G401 (cell line): Measurements from ENCODE around the gene SOX8. TPM values are rescaled to one million over a fixed set of nuclear protein-coding genes. Genes with fewer than 3 reads are reported as not detected.
"Not testable (repeated sequence)": the region's sequence is repeated elsewhere in the genome, so short reads cannot be mapped to it uniquely, and the experiment has no call there.

Experiments used
- DNase-seq: peaks from one replicate; pipeline ENCODE4 v3.0.0-alpha.2; 2015; ENCODE audit warnings: low spot score
- in situ Hi-C: cut with HindIII; loops from 2 replicates; pipeline ENCODE4 v1.10.0; 2016; ENCODE audit warnings: low sequenced_read_pairs, mixed read lengths
- total RNA-seq: library from RNA; depleted of rRNA; stranded (reverse); fragments of >200 nt; shearing (Covaris generic); gene quantifications from 2 replicates; pipeline ENCODE4 v1.2.3, GENCODE V29; 2014

The SOX8 gene
- total RNA-seq, 1 experiment from 2014 or later = 72.7 TPM

DNA sequence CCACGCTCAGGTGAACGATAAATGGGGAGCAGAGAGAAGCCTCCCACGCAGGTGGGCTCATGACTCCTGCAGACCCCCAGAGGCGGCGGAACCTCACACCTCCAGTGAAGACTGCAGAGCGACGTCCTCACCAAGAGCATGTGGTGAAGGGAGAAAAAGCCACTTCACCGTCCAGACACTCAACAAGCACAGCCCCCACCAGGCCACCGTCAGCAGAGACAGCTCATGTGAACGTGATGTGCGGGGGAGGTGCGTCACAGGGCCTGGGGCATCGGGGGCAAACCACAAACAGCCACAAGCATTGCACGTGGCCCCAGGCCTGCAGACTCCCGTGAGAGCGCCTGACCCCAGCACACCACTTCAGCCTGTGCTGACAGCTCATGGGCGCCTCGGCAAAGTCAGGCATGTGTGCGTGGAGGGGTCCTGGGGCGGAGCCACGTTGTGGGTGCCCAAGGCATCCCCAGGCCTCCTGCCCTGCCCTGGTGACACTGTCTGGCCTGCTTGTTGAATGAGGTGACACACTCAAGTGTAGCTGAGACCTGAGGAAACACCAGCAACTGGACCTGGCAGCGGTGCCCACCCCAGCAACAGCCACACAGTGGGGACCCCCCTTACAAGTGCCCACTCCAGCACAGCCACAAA, 29.8 kb upstream of the SOX8 start:
- in situ Hi-C loops = no loop called here
- DNase-seq = no peak

DNA sequence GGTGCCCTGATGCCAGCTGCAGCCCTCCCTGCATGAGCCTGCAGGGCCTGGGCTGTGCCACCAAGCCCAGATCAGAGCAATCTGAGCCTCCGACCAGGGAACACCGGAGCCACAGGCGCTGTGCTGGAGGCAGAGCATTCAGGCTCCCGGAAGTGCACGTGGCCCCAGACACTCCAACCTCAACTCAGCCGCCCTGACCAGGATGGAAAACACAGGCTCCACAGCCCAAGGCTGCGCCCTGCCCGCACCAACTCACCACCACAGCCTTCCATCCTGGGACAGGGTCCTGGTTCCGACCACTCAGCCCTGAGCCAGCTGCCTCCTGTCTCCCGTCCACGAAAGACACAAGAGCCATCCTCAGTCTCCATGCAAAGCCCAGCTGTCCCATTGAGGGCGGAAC, 29.2 kb upstream of the SOX8 start:
- no peak for DNase-seq
- in situ Hi-C loops = no loop called here

DNA sequence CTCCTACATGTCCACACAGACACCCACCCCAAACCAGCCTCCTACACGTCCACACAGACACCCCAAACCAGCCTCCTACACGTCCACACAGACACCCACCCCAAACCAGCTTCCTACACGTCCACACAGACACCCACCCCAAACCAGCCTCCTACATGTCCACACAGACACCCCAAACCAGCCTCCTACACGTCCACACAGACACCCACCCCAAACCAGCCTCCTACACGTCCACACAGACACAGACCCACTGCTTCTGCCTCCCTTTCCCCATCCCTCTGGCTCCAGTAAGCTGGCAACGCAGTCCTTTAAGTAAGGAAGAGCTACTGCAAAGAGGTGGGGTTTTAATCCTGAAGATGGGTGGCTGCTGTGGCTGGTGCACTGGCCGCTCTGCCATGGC, 27.8 kb upstream of the SOX8 start:
- DNase-seq, in situ Hi-C loops: not testable (repeated sequence)

DNA sequence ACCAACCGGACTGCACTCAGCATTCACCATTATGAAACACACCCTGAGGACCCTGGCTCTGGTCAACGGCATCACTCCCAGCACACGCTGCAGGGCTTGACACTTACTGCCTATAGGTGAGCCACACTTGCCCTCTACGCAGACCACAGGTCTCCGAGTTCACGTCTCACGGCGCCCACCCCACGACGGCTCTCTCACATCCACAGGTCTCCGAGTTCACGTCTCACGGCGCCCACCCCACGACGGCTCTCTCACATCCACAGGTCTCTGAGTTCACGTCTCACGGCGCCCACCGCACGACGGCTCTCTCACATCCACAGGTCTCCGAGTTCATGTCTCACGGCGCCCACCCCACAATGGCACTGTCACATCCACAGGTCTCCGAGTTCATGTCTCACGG, 25.8 kb upstream of the SOX8 start:
- DNase-seq, in situ Hi-C loops: not testable (repeated sequence)

DNA sequence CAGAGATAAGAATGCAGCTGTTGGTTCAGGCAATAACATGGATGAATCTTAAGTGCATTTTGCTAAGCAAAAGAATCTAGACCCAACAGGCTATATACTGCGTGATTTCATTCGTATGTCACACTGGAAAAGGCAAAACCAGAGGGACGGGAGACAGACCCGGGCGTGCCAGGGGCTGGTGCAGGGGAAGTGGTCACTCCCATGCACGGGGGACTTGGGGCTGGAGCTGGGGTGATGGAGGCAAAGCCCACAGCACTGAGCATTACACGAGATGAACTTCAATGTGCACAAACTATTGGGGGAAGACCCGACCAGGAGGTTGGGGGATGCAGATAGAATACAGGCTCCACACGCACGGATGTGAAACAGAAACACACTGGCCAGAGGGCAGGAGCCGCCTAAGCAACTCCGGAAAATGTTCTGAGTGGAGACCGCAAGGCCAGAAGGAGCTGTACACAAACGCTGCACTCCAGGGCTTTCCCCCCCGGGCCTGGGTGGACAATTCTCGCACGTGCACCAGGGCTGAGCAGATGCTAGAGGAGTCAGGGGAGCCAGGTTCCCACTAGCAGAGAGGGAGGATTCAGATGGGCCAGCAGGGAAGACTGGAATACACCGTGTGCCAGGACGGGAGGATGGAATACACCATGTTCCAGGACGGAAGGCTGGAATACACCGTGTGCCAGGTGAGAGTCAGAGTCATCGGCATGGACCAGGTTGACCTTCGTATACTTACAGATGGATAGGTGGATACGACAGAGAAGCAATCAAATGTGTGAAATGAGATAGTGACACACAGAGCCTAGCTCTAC, 22.1 kb upstream of the SOX8 start:
- peak; percentile 92 for DNase-seq
- in situ Hi-C loops = no loop called here

DNA sequence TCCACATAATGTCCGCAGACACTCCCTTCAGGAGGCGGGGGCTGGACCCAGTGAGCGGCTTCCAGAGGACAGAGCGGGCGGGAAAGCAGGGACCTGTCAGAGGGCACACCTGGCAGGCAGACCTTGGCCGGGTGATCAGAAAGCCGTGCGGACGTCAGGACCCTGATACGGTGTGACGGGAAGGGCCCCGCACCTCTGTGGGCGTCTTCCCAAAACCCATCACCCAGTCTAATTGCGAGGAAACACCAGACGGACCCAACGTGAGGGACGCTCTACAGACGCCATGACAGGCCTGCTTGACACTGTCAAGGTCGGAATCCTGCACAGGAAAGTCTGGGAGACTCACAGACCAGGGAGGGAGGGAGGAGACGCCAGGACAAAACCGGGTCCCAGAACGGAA, 19.2 kb upstream of the SOX8 start:
- DNase-seq = no peak
- in situ Hi-C loops = no loop called here

DNA sequence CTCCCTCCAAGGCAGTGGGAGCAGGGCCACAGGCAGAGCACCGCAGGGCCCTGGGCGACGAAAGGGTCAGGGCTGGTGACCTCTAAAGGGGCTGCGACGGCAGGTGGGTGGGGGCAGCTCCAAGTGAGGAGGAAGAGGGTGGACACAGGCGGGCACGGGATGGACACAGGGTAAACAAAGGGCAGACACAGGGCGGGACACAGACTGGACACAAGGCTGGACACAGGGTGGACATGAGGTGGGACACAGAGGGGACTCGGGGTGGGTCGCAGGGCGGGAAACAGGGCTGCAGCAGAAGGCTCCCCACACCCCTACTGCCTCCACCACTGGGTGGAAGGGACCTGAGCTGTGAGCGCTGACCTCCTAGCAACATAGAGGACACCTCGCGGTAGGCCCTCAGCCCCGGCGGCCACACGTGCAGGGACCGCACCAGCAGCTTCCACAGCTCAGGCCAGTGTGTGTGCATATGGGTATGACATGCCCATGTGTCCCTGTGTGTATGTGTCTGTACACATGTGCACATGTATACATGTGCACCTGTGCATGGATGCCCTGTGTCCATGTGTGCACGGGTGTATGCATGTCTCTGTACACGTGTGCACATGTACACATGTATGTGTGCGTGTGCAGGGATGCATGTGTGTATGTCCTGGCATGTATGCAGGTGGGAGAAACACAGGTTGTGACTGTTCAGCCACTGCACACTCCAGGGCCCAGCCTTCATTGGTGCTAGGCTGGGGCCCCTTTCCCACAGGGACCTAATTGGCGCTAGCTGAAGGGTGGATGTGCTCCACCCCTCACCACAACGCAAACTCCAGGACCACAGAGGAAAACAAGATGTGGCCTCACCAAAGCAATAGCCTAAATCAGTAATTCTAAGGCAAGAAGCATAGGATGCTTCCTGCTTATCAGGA, 18.4 kb upstream of the SOX8 start:
- no peak for DNase-seq
- in situ Hi-C loops = no loop called here

DNA sequence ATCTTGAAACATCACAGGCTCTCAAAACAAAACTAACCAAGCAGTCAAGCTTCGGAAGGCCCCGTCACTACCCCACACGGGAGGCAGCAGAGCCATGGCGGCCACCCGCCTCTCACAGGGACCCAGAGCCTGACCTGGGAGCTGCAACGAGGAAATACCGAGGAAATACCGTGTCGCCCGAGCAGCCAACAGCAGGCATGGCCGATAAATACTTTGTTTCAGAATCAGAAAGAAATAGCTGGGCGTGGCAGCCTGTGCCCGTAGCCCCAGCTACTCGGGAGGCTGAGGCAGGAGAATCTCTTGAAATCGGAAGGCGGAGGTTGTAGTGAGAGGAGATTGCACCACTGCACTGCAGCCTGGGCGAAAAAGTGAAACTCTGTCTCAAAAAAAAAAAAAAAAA, 17.7 kb upstream of the SOX8 start:
- no peak for DNase-seq
- in situ Hi-C loops = no loop called here

DNA sequence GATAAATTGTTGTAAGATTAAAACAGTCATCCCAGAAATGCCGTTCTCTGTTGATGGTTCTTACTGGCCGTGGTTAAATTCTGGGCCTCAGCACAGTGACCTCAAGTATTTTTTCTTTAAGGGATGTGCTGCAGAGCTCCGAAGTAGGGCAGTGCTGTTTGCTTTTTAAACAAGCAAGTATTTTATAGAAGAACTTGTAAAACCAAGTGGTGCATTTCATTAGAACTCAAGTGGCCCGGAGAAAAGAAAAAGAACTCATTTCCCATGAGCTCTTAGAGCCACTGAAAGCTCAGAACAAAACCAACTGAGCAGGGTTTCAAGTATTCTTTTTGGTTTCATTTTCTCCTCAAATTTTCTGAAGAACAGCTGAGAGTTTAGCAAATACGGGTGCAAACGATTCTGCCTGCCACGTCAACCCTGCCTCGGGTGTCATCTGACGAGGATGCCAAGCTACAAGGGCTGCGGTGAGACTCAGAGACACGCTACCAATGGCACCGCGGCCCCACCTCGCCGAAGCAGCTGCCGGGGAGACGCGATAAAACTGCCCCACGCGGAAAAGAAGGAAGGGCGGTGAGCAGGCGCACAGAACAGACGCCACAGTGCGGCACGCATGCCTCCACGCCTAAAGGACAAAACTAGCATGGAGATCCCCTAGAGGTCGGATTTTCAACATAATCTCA, 17.1 kb upstream of the SOX8 start:
- no peak for DNase-seq
- in situ Hi-C loops = no loop called here

DNA sequence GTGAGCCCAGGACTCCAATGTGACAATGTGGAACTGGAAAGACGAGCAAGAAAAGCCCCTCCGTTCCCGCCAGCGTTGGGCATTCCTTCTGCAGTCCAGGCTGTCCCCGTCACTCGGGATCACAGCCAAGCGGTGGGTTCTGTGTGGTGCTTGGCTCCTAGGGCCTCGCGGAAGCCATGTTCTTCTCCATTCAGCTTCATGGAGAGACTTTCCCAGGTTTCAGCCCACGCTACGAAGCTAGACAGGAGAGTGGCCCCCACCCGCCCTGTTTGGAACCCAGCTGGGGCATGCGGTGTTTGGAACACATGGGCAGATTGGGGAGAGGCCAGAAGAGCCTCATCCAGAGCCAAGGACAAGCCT, 16.6 kb upstream of the SOX8 start:
- in situ Hi-C loops = no loop called here
- no peak for DNase-seq

DNA sequence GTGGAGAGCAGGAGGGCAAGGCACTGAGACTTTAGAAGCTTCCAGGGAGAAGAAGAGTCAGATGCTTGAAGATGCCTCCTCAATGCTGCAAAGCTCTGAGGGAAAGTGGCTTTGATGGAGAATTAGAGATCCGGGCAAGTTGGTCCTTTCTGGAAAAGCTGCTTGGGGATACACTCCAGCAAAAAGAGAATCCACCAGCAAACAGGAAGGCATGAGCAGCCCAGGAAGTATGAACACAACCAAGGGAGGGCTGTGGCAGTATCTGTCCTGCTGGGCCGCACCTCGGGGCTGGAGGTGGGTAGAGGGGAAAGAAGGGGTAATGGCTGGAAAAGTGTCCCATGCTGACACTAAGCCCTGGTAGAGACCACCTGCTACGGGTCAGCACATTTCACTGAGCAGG, 16.1 kb upstream of the SOX8 start:
- DNase-seq = no peak
- in situ Hi-C loops = no loop called here

DNA sequence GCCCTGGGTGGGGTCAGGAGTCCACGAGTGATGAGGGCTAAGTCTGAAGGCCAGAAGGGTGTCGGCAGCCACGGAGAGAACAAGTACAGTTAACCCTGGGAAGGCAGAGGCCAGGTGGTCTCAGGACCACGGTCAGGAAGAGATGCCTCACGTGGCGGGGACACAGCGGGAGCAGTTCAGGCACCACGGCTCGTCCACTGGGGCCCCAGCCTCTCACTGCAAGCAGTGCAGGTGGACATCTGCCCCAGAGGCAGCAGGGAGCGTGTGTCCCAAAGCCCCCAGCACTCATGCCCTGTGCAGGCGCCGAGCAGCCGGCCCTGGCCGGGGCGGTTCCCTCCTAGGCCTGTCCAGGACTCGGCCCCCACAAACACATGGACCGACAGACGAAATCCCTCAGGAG, 15.5 kb upstream of the SOX8 start:
- DNase-seq = no peak
- in situ Hi-C loops = no loop called here

DNA sequence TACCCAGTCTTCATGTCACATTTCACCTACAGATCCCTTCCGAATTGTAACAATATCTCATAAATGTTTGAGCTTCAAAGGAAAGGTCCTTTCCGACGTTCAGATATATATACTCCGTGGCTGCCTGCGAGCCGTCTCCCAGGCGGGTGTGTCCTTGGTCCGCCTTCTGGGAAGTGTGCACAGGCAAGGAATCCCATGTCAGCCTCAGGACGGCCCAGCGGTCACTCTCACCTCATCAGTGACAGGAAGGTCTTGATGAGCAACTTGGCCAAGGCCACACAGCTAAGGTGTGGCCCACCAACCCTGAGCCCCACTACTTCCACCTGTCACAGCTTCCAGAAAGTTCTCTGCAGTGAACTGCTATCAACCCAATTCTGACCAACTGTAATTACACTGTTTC, 15.1 kb upstream of the SOX8 start:
- DNase-seq = no peak
- in situ Hi-C loops = no loop called here

DNA sequence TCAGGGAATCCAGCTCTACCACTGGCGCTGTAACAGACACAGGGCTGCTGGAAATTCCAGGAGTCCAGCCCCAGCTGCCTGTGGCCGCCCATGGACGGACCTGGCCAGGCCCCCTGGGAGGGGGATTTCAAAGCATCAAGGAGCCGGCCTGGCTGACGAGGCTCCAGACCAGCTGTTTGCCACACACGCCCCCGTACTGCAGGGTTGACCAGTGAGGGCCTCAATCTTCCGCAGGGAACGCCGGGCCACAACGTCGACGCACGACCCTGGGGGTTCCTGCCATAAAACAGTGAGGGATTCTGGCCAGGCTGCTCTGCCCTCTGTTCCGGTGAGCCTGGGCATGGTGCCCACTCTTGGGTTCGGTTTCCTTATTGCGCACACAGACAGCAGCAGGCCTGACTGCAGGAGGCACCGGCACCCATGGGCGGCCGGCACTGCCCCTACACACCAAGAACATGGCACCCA, 14.5 kb upstream of the SOX8 start:
- in situ Hi-C loops = no loop called here
- no peak for DNase-seq

DNA sequence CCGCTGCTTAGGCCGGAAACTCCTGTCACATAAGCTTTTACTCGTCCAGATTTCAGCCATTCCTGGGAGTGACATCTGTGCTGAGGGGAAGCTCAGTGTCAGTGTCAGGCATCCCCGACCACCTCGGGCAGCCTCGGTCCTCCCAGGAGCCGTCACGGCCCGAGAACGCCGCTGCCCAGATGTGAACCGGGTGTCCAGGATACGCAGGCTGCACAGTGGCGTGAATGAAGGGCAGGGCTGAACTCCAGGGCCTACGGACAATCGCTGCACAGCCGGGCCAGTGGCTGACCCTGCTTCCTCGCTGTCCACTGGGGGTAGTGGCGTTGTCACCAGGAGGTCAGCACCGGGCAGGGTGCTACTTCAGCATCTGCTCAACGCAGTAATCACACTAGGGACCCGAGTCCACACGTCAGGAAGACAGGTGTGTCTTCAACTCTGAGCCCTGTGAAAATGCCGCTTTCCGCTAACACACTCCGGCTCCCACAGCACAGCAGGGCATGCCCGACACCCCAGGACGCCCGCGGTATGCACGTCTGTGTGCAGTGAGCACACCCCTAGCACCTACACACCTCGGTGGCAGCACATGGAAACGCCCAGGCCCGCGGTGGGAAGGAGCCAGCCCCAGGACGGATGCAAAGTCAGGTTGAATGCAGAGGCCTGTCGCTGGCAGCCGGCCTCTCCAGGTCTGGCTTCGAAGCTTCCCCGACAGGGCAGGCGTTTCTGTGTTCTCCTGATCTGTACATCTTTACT, 13.8 kb upstream of the SOX8 start:
- in situ Hi-C loops = no loop called here
- no peak for DNase-seq

DNA sequence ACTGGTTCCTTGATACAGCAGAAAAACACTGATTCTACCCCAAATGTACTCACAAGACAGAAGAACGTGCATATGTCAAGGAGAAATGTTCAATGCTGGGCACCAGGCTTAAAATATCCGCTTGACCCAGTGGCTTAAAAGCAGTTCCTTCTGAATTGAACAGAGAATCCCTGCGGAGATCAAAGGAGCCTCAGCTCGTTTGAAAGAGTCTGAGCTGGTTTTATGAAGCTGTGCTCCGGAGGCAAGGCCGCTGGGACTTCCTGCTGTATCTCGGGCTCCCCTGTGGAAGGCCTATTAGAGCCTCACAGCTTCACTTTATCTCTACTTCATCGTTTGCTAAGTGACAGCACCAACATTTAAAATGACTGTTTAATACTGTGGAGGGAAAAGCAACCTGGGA, 12.9 kb upstream of the SOX8 start:
- in situ Hi-C loops = no loop called here

DNA sequence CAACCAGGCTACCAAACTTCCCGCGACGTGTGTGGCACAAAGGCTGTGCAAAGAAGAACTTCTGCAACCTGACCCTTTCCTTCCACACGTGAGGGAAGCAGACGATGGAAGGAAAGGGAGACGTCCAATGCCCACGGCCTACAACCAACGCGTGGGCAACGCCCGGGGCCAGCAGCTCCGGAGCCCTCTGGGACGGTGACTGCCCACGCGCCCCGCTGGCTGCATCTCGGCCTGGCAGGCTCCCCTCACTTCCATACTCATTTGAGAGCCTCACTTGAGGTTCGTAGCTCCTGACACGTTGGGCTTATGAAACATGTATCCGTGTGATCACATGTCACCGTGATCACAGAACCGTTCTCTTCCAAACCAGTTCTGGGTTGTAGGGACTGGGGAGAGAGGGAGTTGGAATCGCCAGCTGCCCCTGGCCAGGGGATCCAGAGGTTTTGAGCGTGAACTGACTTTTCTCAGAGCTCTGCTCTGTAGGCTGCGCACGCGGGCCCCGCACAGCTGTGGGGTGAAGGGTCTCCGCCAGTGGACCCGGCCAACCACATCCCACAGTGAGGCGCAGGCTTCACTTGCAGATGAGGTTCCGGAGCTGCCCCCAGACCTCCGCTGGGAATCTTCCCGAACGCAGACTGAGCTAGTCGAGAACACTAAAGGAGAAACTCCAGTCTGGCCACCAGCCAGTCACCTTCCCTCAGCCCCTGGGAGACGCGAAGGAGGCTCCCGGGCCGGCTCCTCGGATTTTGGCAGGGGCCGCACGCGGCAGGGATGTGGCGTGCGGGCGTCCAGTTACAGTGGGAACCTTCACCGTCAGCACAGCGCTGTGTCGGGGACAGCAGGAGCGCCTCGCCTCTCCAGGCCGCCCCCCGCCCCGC, 11.8 kb upstream of the SOX8 start:
- DNase-seq = no peak
- in situ Hi-C loops = loop anchor here (10.0 kb wide), 1 partner anchor 255 kb away; the partner anchor contains the start of gene METRN

More for the DNA sequence above, 12.9 kb upstream of the SOX8 start:
- DNase-seq = no peak

DNA sequence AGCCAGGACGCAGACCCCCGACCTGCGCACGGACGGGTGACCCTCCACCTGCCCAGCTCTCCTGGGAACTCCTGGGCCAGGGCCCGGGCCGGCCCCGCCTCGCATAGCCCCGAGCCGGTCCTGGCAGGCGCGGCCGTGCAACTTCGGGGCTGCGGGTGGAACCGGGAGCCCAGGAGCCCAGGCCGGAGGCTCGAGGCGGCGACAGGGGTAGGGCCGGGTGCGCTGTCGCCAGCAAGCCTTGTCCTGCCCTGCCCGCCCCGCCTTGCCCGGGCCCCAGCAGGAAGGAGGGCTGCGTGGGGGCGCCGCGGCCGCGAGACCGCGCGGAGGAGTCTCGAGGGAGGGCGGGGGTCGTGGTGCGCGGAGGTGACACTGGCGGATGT, 11.2 kb upstream of the SOX8 start:
- in situ Hi-C loops = loop anchor here (10.0 kb wide), 1 partner anchor 256 kb away; the partner anchor contains the start of gene METRN
- no peak for DNase-seq
